IPS DF 6.9 (cell line): Measurements from ENCODE around the gene RBP4.

ENCODE experiments used
- DNase-seq: peaks from one replicate; pipeline ENCODE4 v3.0.0-alpha.2; 2013; ENCODE audit warnings: low read depth, low spot score
- H3K27ac ChIP-seq: one replicate; pipeline ENCODE4 v1.5.1; 2013; ENCODE audit warnings: low read length, control low read depth
- H3K27me3 ChIP-seq: 2 replicates; pipeline ENCODE4 v1.6.1; 2013; ENCODE audit warnings: mild to moderate bottlenecking, low read length; ENCODE audit not compliant: control insufficient read depth, insufficient read depth
- H3K36me3 ChIP-seq: 2 replicates; pipeline ENCODE4 v1.6.1; 2013; ENCODE audit warnings: low read length; ENCODE audit not compliant: control insufficient read depth, insufficient read depth
- H3K4me1 ChIP-seq: 2 replicates; pipeline ENCODE4 v1.6.1; 2013; ENCODE audit warnings: low read length; ENCODE audit not compliant: control insufficient read depth, insufficient read depth
- H3K4me3 ChIP-seq: 2 replicates; pipeline ENCODE4 v1.5.1; 2013; ENCODE audit warnings: mild to moderate bottlenecking, low read length
- H3K9me3 ChIP-seq: 2 replicates; pipeline ENCODE4 v1.6.1; 2013; ENCODE audit warnings: low read length, inconsistent platforms; ENCODE audit not compliant: control insufficient read depth, insufficient read depth
- WGBS: extraction: QIAGEN DNeasy Blood & Tissue Kit; methylation state at CpG from one replicate; pipeline ENCODE4 v1.1.7; 2013; ENCODE audit warnings: mixed read lengths, missing lambda C conversion rate; ENCODE audit not compliant: insufficient read length, insufficient coverage; 5-methylcytosine and 5-hydroxymethylcytosine counted together

RBP4 gene

DNA sequence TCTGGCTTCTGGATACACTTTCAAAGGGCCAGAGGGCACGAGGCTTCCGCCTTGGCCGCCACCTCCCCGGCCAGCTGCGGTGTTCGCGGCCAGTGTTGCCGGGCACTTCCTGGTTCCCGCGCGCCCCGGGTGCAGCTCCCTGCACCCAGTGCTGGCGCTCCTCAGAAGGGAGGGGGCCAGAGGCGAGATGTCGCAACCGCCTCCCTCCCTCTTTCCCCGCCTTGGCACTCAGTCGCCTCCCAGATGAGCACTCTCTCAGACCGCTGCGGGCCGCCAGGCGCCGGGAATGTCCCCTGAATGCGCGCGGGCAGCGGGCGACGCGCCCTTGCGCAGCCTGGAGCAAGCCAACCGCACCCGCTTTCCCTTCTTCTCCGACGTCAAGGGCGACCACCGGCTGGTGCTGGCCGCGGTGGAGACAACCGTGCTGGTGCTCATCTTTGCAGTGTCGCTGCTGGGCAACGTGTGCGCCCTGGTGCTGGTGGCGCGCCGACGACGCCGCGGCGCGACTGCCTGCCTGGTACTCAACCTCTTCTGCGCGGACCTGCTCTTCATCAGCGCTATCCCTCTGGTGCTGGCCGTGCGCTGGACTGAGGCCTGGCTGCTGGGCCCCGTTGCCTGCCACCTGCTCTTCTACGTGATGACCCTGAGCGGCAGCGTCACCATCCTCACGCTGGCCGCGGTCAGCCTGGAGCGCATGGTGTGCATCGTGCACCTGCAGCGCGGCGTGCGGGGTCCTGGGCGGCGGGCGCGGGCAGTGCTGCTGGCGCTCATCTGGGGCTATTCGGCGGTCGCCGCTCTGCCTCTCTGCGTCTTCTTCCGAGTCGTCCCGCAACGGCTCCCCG is 34.4 kb downstream of the RBP4 start, which contains the start of gene FFAR4:
TSS of gene FFAR4 (plus strand) at position 231 of the 842 bp plus-strand sequence. CDS start at position 287, 56 bp downstream.
- no peaks in the 10 kb centered on the region for H3K36me3 ChIP-seq
- no CpG with 5 or more reads among the region's 85 CpGs for WGBS
- H3K27me3 ChIP-seq = peaks cover 52% of the 10 kb centered on the region
- H3K4me3 ChIP-seq = peak within 1 kb of the TSS; percentile 39; the same call in 1 of the 2 replicates
- peaks cover 2% of the 10 kb centered on the region for H3K4me1 ChIP-seq
- DNase-seq = no peak
- no peaks in the 10 kb centered on the region for H3K9me3 ChIP-seq
- no peak within 1 kb of the TSS for H3K27ac ChIP-seq

DNA sequence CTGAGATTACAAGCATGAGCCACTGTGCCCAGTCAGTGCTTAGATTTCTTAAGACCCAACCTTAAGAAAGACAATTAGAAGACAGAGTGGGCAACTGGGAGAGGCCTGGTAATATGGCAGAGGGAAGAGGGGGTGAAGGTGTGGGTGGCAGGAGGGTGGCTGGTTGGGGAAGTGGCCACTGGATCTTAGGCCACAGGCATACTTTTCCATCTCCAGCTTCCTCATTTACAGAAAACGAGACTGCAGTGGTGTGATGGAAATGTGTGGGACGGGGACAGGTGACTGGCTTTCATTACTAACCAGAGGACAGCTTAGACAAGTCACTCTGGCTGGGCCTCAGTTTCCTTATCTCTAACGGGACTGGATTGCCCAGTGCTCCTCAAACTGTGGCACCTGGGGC is 35.6 kb downstream of the RBP4 start:
- no peak overlapping the region for H3K4me3 ChIP-seq
- no peaks in the 10 kb centered on the region for H3K9me3 ChIP-seq
- H3K27me3 ChIP-seq = peaks cover 43% of the 10 kb centered on the region
- no peaks in the 10 kb centered on the region for H3K36me3 ChIP-seq
- WGBS = no CpG with 5 or more reads among the region's 3 CpGs
- no peak for DNase-seq
- peaks cover 2% of the 10 kb centered on the region for H3K4me1 ChIP-seq
- no peak overlapping the region for H3K27ac ChIP-seq

DNA sequence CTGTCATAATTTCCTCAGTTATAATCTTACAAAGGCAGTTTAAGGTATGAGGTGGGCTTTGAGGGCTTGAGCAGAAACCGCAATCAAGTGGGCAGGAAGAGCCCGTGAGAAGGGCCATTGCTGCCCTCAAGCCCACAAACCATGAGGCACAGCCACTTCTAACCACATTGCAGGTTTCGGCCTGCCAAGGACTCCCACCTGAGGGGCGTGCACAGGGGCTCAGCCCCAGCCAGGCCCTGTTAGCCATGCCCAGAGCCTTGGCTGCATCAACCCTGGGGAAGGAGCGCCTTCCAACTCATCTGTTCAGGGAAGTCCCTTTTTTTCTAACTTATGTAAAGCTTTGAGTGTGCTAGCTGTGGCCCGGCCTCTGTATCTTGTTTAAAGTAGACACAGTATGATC is 40.5 kb downstream of the RBP4 start:
- Histone ChIP-seq H3K36me3 (no peaks in the 10 kb centered on the region), H3K9me3 (no peaks in the 10 kb centered on the region), H3K27ac (no peak overlapping the region), H3K4me1 (no peaks in the 10 kb centered on the region), H3K27me3 (peaks cover 3% of the 10 kb centered on the region; the same call in 1 of the 2 replicates), H3K4me3 (no peak overlapping the region)
- WGBS = no CpG with 5 or more reads among the region's 6 CpGs
- DNase-seq = no peak

DNA sequence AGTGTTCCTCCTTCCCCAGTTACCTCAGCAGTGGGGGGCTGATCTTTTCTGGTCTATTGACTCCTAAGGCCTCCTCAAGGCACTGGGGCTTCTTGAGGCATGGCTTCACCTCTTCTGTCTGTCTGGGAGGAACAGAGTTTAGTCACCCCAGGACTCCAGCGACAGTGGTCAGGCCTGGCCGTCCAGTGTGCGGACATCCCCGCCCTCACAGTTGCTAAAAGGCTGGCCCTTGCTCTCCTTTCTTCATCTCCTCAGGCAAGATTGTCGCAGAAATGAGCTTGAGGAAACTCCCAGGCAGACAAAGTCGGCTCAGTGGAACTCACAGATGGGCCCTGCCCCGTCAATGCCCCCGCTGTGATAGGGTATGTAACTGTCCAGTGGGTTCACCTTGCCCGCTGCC is 41.5 kb downstream of the RBP4 start:
- no peak overlapping the region for H3K27ac ChIP-seq
- no peaks in the 10 kb centered on the region for H3K36me3 ChIP-seq
- no peak overlapping the region for H3K4me3 ChIP-seq
- no peak for DNase-seq
- H3K27me3 ChIP-seq = no peaks in the 10 kb centered on the region
- H3K9me3 ChIP-seq = no peaks in the 10 kb centered on the region
- H3K4me1 ChIP-seq = no peaks in the 10 kb centered on the region
- WGBS = no CpG with 5 or more reads among the region's 9 CpGs

DNA sequence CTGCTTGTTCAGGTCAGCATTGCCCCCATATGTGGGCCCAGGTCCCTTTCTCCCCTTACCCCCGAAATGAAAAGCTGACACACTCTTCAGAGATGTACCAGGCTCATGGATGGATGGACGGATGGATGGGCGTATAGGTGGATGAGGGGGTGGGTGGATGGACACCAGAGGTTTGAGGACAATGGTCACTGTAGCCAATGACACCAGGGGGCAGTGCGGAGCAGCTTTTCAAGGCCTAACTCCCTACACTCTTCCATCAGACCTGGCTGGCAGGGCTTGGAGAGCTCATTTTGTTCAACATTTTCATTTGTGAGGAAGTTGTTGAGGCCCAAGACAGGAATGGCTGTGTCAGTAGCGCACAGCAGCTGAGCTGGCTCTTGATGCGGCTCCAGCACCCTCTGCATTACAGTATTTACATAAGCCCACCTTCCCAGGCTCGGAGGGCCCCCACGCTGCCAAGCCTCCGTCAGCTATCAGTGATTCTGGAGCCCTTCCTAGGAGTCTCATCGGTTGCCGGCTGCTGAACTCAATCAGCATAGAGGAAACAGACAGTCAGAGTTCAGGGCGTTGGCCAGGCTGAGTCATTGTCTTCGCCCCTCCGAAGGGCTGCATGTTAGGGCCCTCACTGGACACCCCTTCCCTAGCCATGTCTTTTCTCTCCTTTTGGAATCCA is 46.1 kb downstream of the RBP4 start:
- no CpG with 5 or more reads among the region's 14 CpGs for WGBS
- Histone ChIP-seq H3K27ac (no peak overlapping the region), H3K9me3 (no peaks in the 10 kb centered on the region), H3K27me3 (no peaks in the 10 kb centered on the region; the same call in 1 of the 2 replicates), H3K4me1 (no peaks in the 10 kb centered on the region), H3K4me3 (no peak overlapping the region), H3K36me3 (no peaks in the 10 kb centered on the region)
- DNase-seq = peak; percentile 83

DNA sequence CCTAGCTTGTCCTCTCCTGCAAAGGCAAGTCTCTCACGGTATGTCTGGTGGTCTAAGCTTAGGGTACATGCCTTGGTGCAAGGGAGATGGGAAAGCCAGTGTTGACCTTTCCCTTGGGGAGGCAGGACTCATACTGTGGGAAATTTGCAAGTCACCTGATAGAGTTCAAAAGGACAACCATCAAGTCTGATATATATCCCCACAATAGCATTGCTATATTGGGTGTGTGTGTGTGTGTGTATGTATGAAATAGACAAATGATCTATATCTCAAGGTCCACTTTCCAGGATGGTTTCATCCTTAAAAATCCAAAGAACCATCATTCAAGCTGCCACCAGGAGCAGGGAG is 46.7 kb downstream of the RBP4 start:
- no peaks in the 10 kb centered on the region for H3K9me3 ChIP-seq
- H3K27me3 ChIP-seq = no peaks in the 10 kb centered on the region; the same call in 1 of the 2 replicates
- DNase-seq = no peak
- no CpG with 5 or more reads among the region's 1 CpG for WGBS
- no peaks in the 10 kb centered on the region for H3K4me1 ChIP-seq
- no peaks in the 10 kb centered on the region for H3K36me3 ChIP-seq
- H3K4me3 ChIP-seq = no peak overlapping the region
- no peak overlapping the region for H3K27ac ChIP-seq

DNA sequence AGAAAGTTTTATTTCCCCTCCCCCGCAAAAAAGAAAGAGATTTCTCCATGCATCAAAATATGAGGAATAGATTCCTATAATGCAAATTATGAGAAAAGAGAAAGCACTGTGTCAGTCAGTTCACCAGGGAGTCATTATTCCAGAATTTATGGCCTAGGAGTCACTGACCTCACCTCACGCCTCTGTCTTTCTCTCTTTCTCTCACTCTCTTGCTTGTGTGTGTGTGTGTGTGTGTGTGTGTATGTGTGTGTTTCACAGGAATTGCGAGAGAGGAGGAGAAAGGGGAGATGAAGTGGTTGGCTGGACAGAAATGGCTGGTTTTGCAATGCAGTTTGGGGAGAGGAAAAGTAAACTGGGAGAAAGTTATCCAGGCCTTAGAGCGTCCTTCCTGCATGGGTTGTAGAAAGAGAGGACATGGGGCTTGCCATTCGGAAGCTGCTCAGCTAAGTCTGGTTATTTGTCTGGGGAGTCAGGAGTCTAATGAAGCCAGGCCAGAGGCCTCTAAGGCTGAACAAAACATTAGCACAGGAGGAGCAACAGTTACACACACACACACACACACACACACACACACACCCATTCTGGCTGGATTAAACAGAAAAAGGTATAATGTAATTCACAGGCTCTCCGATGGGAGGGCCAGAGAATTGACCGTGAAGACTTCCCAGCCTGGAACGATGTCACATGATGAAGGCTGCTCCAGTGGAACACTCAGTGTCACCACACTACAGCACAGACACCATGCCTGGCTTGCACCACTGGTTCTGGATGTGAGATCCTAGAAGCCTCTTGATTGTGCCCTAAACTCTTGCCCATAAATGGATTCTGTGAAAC is 47.3 kb downstream of the RBP4 start:
- H3K27me3 ChIP-seq = no peaks in the 10 kb centered on the region; the same call in 1 of the 2 replicates
- WGBS = no CpG with 5 or more reads among the region's 8 CpGs
- DNase-seq = no peak
- H3K9me3 ChIP-seq = no peaks in the 10 kb centered on the region
- H3K36me3 ChIP-seq = no peaks in the 10 kb centered on the region
- no peak overlapping the region for H3K4me3 ChIP-seq
- no peak overlapping the region for H3K27ac ChIP-seq
- no peaks in the 10 kb centered on the region for H3K4me1 ChIP-seq

DNA sequence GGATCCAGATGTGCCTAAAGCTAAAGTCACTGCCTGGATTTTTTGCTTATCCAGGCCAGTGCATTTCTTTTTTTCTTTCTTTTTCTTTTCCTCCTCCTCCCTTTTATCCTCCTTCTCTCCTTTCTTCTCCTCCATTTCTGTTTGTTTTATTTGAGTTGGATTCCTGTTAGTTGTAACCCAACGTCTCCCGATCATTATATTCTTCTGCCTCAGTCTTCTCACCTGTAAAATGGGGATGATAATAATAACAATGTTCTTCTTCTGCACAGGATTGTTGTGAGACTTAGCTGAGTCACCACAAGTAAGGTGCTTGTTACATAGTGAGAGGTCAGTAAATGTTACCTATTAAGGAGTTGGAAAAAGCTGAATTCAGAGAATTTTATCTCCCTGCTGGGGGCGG is 48.3 kb downstream of the RBP4 start:
- Histone ChIP-seq H3K4me1 (peaks cover 1% of the 10 kb centered on the region; the same call in 1 of the 2 replicates), H3K27me3 (no peaks in the 10 kb centered on the region; the same call in 1 of the 2 replicates), H3K9me3 (no peaks in the 10 kb centered on the region), H3K36me3 (no peaks in the 10 kb centered on the region), H3K27ac (no peak overlapping the region), H3K4me3 (no peak overlapping the region)
- no peak for DNase-seq
- WGBS = no CpG with 5 or more reads among the region's 3 CpGs

DNA sequence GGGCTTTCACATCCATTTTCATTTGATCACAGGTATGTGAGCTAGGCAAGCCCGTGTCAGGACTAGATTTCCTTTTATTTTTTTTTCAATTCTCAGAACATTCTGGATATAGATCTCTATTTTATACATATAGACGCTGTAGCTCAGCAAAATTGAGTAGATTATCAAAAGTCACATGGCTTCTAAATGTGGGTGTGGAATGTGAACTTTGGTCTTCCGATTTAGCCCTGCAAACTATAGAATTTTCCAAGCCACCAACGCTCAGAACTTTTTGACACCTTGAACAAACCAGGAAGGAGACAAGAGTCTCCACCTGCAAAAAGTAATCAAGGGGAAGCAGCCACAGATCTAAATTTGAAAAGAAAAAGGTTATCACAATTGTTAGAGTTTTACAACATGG is 50.4 kb downstream of the RBP4 start:
- H3K4me1 ChIP-seq = peaks cover 1% of the 10 kb centered on the region; the same call in 1 of the 2 replicates
- H3K36me3 ChIP-seq = no peaks in the 10 kb centered on the region
- no peaks in the 10 kb centered on the region; the same call in 1 of the 2 replicates for H3K27me3 ChIP-seq
- WGBS = no CpG with 5 or more reads among the region's 4 CpGs
- no peak overlapping the region for H3K27ac ChIP-seq
- no peaks in the 10 kb centered on the region for H3K9me3 ChIP-seq
- DNase-seq = no peak
- no peak overlapping the region for H3K4me3 ChIP-seq
